GM12891 (cell line): ENCODE data around the gene DCAF7.

Source experiments
- DNase-seq: peaks from one replicate; pipeline ENCODE4 v3.0.0; 2011; ENCODE audit warnings: low spot score; ENCODE audit not compliant: insufficient read length
- FAIRE-seq: peaks from 2 replicates; lab custom pipeline; 2011; peaks lifted over from hg19 to GRCh38; lab: Jason Lieb, UNC
- PAX5 ChIP-seq: IDR thresholded peaks from 2 replicates; pipeline ENCODE4 v1.6.1; 2011; ENCODE audit warnings: low read length, moderate library complexity, mild to moderate bottlenecking; ENCODE audit not compliant: insufficient read depth, severe bottlenecking
- POLR2A ChIP-seq: IDR thresholded peaks from 2 replicates; pipeline ENCODE4 v1.6.1; 2011; ENCODE audit warnings: low read depth, low read length, control low read depth
- POLR2AphosphoS5 ChIP-seq: IDR thresholded peaks from 2 replicates; pipeline ENCODE4 v1.6.1; 2011; ENCODE audit warnings: low read depth, low read length, control low read depth
- POU2F2 ChIP-seq: IDR thresholded peaks from 2 replicates; pipeline ENCODE4 v1.6.1; 2011; ENCODE audit warnings: low read depth, mild to moderate bottlenecking, control low read depth, low read length, moderate library complexity
- SPI1 ChIP-seq: IDR thresholded peaks from 2 replicates; pipeline ENCODE4 v1.6.1; 2011; ENCODE audit warnings: low read depth, low read length, control low read depth
- TAF1 ChIP-seq: IDR thresholded peaks from 2 replicates; pipeline ENCODE4 v1.6.1; 2011; ENCODE audit warnings: low read depth, low read length, control low read depth

DCAF7 gene

DNA sequence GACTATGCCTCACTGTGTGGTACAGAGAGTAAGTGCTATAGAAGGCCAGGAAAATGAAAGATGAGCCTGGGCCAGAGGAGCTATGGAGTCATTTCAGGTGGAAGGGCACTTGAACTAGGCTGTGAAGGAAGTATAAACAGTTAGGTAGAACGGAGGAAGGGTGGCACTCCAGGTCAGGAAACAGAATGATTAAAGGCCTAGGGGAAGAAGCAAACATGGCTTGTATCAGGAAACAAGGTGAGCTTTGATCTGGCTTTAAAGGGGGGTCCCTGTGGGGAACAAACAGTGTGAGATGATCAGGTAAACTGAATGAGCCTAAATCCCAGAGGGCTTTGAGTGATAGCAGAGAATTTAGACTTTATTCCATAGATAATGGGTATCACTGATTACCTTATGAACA, 88.8 kb downstream of the DCAF7 start:
- TF ChIP-seq SPI1 = no peak
- TF ChIP-seq PAX5 = no peak
- no peak for TF ChIP-seq TAF1
- TF ChIP-seq POLR2A = no peak
- no peak for TF ChIP-seq POLR2AphosphoS5
- TF ChIP-seq POU2F2 = no peak
- no peak for FAIRE-seq
- DNase-seq = no peak

DNA sequence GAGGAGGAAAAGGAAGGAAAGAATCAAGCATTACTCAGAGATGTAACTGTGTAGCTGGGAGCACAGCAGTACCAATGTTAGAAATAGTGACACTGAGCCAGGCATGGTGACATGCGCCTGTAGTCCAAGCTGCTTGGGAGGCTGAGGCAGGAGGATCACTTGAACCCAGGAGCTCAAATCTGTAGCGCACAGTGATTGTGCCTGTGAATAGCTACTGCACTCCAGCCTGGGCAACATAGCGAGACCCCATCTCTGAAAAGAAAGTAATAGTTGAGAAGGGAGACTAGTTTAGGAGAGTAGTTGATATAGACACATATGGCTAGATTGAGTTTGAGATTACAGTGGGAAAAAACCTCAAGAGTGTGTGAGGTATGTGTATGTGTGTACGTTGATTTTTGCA, 89.8 kb downstream of the DCAF7 start:
- FAIRE-seq = no peak
- TF ChIP-seq SPI1 = no peak
- TF ChIP-seq PAX5 = no peak
- TF ChIP-seq TAF1 = no peak

DNA sequence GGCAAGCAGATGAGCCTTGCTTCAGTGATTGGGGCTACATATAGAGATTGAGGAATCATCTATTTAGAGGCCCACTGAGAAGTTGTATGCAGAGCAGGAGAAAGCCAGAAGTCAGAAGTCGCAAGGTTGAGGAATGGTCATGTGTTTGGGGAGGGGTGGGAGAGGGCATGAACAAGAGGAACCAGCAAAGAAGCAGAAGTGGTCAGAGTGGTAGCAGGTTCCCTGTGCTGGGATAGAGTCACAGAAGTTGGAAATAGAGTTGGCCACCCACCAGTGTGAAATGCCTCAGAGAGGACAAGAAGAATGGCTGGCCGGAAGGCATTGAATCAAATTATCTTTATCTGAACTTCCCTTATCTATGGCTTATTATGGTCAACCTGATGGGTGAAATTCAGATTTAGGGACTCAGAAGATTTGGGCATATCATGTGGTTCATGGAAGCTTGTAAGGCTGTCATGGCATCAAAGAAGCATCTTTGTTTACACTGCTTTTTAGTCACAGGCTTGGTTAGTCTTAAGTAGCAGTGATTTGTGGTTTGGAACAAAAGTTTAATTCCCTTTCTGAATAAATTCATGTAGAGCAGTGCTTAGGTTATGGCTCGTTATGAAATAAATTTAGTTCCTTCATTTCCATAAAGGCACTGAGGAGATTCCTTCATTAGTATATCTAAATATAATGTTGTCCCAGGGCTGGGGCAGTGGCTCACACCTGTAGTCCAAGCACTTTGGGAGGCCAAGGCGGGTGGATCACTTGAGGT, 91.6 kb downstream of the DCAF7 start:
- no peak for DNase-seq
- TF ChIP-seq SPI1 (0 out of 2 replicates have a peak, but pooled peaks have one; percentile 30), TAF1 (no peak)
- FAIRE-seq = no peak

More for the DNA sequence above, 89.8 kb downstream of the DCAF7 start:
- no peak for DNase-seq
